KG1 (cell line): Measurements from ENCODE around the gene MED27.
"Not testable (repeated sequence)": the region's sequence is repeated elsewhere in the genome, so short reads cannot be mapped to it uniquely, and the experiment has no call there.

Experiments used
- DNase-seq: peaks from one replicate; lab custom pipeline; 2025; lab: John Stamatoyannopoulos, UW

MED27 gene

DNA sequence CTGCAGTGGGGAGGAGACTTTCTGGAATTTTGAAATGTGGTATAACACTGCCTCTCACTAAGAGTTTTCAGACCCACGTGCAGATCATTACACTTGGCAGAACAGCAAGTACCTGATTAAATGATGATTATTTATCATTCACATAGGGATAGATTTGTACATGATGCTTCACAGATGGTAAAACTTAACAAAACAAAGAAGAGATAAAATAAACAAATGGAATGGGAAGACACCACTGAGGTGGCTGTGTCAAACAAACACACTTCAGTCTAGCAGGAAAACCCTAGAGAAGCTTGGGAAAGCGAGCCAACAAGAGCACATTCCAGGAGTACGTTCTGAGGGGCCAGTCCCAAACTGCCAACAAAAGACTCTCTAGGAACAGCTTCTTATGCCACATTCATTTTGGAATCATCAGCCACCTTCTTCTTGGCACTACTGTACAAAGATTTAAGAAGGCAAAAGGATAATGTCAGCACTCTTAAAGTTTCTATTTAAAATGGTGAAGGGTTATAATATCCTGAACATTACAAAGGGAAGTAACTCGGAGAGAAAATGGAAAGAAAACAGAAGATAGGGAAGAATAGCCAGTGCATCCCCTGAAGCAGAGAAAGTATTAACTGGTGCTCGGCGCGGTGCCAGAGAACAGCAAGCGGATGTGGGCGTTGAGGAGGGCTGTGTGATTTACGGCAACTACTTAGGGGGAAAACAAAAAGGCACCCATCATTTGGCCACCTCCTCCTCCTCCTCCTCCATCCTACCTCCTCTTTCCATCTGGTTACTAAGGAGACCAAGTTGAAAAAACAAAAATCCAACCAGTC, 1.6 kb downstream of the MED27 start:
- DNase-seq = no peak

DNA sequence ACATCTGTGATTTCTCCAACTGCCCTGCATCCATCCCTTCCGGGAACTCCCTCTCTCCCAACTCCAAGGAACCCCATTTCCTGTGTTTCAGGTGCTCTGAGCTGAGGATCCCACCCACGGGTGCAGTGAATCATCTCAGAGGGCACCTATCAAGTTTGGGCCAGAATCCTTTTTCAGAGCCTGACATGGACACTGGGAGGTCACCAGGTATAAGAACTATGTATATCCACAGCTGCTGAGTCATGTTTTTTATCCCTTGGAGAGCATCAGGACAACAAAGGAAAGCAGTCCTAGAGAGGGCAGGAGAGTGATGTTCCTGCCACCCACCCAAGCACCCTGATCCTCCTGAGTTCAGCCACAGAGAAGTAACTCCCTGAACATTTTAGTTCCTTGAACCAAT, 3.8 kb downstream of the MED27 start:
- no peak for DNase-seq

DNA sequence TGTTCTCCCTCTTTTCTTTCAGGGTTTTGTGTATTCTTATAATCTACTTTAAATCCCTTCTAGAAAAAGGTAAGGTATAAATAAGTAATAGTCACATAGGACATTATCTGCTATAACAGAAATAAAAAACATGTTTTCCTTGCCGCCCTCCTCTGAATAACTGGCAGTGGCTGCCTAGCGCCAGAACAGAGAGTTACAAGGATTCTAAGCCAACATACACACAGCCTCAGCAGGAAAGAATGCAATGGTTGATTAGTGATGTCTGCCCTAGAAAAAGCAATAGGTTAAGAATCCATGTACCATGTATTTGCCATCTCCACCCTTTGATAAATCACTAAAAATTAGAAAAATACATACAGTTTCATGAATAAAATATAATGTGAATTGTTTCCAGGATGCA, 4.9 kb downstream of the MED27 start:
- DNase-seq = no peak

DNA sequence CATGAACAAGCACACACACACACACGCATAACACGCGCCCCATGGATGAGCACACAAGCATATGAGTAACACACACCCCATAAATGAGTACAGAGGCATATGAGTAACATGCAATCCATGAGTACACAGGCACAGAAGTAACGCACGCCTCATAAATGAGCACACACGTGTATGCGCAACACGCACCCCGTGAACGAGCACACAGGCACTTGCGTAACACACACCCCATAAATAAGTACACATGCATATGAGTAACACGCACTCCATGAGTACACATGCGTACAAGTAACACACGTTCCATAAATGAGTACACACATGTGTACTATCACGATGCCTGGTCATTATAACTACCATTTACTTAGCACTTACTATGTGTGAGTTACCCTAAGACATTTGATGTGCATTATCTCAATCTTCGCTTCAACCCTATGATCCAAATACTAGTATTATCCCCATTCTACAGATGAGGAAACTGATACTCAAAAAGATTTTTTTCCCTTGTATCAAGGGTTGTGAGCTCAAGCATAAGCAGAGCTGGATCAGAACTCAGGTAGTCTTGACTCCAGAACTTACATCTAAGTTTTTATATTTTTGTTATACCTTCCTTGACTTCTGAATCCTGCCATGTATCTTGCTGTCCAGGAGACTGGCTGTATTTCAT, 7.7 kb downstream of the MED27 start:
- DNase-seq = no peak

DNA sequence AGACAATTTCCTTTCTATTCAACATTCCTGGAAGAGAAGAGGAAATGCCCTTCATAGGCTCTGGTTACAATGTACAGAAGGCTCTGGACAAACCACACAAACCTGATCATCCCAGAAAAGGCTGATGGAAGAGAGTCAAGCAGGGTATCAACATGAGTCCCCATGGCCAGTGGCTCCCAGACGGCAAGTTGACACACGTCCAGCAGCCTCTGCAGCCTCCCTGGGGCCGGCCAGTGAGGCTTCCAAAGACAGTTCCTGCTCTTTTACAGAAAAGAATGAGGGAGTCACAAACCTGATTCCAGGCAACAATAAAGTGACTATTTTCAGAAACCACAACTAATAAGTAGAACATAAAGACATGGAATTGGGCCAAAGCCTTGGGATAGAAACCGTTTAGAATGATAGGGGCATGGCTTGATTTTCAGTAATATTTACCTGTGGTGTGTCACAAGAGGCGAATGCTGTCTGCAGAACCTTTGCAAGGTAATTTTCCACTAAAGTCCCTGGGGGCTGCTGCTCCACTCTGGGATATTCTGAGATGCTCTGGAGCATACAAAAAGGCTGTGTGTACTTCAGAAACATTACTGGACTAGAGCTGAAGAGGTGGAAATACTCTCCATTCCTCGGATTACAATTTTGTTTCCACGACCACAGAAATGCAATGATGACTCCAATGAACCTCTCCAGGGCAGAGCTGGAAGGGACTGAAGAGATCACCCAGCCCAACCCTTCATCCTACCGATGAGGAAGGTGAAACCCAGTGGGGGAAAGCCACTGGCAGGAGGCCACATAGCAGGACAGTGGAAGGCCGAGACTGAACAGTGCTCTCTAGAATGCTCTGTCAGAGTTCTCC, 10.4 kb downstream of the MED27 start:
- DNase-seq = no peak

DNA sequence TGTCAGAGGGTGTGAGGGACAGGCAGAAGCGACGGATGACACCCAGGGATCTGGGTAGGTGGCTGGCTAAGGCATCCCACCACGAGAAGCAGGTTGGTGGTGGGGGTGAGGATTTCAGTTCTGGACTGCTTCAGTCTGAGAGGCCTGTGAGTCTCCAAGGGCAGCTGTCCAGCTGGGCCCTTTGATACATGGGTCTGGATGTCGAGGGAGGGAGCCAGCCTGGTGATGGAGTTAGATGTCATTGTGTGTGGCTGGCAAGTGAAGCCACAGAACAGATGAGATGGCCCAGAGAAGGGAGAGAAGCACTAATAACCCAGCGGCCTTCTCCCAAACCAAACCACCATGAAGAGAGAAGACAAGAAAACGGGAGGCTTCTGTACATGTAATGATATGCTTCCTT, 11.1 kb downstream of the MED27 start:
- DNase-seq = no peak

DNA sequence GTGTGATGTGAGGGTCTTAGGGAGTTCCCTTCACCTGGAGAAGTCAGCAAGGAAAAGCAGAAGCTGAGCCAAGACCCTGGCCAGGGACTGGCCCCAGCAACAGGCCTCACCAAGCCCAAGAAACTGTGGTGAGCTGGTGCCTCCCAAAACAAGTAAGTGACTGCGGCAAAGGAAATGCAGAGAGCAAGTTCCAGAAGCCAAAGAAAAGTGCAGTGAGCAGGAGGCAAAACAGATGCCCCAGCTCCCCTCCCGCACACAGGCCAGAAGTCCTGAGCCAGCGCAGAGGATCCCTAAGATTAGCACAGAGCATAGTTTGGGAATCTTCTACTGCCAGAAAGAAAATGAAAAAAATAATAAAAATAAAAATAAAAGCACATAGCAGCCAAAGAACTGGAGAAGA, 13.2 kb downstream of the MED27 start:
- no peak for DNase-seq

DNA sequence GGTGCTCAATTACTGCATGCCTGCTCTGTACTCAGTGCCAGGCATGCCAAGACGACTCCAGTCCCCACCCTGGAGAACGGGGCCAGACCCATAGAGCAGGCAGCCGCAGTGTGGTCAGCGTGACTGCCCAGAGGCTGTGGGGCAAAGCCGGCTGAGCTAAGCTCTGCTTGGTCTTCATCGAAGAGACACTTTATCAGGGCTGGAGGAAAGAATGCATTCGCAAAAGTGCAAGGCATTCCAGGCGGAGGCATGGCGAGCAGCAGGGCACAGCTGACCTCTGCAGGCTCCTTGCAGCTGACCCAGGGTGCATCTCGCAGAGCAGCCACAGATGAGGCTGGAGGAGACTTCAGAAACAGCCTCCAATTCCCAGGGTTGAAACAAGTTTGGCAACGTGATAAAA, 13.6 kb downstream of the MED27 start:
- DNase-seq = no peak

DNA sequence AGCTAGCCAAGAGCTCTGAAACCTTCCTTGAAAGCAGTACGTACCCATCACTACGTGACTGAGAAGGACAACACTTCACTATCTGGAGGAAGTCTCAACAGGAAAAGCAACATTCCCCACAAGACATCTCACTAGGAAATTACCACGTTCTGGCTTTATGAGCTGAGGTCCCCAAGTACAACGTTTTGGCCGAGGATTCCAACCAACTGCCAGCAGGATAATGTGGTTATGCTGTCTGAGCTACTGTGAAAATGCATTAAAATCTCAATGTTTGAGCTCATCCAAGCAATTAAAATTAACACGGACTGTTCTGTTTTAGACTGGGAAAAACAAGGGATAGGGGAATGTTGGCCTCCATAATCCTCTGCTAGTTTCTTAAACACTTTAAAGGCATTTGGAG, 16.4 kb downstream of the MED27 start:
- DNase-seq = no peak

DNA sequence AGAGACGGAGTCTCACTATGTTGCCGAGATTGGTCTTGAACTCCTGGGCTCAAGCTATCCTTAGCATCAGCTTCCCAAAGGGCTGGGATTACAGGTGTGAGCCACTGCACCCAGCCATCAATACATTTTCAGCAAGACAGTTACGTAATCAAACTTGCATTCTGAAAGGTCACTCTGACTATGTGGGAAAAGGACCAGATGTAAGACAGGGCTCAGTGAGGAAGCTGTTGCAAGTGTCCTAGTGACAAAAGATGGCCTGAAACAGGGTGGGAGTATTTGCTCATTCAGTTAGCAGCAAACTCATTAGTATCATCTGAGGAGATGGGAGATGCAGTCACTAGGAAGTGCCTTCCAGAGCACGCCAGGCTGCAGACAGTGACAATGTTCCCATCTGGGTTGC, 16.9 kb downstream of the MED27 start:
- no peak for DNase-seq

DNA sequence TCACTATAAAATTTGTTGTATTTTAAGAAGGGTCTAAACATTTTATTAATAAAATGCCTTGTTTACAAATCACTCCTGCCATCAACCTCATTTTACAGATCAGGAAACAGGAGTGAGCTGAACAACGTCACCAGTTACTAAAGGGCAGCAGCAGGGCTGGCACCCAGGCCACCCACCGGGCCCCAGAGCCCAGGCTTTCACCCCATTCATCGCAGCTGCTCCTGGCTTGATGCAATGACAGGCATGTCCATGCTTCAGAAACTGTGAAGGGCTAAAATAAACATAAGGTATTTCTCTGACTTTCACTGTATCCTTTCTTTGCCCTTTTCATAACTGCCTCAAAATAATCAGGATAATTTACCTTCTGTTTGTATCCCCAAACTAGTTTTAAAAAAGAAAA, 18.1 kb downstream of the MED27 start:
- DNase-seq = no peak

DNA sequence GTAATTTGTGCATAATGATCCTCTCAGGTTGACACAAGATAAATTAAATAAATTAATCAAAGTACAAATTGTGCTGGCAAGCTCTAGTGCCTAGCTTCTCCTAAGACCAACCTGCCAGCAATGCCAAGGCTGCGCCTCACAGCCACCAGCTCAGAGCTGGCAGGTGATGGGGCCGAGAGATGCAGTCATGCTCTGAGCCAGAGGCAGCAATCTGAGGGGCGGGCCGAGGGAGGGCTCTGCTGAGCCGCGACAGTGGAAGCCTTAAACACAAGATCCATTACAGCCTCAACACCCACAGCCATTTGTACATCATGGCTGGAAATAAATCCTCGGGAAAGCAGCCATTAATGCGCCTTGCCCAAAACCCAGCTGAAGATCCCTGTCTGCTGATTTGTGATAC, 20.3 kb downstream of the MED27 start:
- no peak for DNase-seq

DNA sequence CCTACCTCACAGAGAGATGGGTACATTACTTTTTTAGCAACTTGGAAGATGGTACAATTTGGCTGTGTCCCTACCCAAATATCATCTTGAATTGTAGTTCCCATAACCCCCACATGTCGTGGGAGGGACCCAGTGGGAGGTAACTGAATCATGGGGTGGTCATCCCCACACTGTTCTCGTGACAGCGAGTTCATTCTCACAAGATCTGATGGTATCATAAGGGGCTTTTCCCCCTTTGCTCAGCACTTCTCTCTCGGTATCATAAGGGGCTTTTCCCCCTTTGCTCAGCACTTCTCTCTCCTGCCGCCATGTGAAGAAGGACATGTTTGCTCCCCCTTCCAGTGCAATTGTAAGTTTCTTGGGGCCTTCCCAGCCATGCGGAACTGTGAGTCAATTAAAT, 21.4 kb downstream of the MED27 start:
- DNase-seq = not testable (repeated sequence)

DNA sequence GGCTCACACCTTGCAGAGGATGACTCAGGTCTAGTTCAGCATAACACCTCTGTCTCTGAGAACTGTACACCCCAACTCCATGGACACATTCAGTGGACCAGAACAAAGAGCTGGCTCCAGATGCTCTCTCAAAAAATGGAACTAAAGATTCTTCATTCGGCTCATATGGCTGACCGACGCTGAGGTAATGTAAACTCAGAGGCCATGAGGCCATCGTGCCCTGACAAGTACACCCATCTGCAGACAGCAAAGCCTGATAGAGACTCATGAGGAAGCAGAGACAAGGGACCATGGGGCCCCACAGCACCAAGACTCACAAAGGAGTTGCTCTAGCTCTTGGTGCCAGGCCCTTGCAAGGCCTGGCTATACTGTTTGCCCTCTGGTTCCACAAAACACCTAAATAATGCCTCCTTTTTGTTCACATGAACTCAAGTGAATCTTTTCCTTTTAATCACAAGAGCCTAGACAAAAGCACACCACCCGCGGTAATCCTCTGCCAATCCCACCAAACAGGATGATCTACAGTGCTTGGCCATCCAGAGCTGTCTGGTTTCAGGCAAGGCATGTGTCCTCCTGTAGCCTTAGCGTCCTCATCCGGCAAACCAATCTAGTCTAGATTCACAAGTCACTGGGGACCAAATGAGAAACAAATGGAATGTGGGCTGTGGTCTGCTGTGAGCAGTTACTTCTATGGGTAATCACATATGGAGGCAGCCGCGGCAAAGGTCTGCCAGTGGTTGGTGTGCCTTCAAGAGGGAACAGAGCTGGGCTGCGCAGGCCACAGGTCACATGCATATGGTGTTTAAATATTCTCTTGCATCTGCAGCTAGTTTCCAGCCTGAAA, 22.7 kb downstream of the MED27 start:
- no peak for DNase-seq

DNA sequence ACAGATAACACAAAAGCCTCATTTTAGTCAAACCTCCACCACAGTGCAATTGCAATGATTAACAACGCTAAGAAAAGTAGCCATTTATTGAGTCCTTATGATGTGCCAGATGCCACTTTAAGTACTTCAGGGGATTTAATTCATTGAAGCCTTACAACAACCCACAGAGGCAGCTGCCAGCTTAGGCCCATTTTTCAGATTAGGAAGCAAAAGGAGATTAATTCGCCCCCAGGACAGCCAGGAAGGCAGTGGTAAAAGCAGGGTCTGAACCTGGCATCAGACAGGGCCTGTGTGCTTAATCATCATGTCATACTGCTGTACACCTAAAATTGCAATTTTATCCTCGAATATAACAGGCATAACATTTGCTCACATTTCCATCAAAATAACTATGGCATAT, 23.9 kb downstream of the MED27 start:
- no peak for DNase-seq

DNA sequence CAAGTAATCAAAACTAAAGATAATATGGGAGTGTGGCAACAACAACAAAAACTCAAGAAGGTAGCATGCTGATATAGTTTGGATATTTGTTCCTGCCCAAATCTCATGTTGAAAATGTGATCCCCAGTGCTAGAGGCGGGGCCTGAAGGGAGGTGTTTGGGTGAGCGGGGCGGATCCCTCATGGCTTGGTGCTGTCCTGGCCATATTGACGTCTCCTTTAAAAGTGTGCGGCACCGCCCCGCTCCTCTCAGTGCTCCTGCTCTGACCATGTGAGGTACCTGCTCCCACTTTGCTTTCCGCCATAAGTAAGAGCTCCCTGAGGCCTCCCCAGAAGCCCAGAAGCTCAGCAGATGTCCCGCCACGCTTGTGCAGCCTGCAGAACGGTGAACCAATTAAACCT, 25.6 kb downstream of the MED27 start:
- DNase-seq = no peak

DNA sequence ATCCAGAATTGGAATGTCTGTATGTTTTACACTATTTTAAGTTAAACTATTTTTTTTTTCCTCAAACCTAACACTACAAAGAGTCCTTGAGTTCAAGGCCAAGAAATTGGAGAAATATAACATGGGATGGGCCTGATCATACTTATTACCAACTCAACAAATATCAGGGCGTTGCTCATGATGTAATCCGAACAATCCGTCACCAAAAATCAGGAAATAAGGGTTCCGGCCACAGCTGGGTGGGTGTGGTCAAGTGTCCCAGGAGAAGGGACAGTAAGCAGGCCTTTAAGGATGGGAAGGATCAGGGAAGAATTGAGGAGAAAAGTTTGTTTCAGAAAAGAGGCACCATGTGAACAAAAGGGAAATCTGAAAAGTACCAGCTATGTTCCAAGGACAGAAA, 29.8 kb downstream of the MED27 start:
- no peak for DNase-seq

DNA sequence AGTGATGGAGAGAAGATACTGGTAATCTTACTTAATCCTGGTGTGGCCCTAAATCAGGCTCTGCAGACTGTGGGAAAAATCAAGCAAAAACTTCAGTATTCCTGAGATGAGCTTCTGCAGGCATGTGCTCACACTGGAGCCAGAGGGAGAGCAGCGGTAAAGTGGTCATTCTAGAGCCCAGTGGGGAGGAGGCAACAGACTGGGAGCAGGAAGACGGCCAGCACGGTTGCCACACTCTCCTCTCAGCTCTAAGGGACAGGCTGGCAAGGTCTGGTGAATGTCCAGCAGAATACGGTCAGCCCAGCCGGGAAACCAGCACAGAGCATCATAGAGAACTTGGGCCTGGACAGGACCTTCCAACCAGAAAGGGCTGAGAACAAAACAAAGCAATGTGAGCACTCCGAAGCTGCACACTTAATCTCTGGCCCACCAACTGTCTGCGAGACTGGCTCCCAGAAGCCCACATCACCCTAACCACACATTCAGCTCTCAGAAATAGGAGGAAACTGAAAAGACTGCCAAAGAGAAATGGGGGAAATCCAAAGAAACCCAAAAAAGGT, 30.3 kb downstream of the MED27 start:
- DNase-seq = no peak

DNA sequence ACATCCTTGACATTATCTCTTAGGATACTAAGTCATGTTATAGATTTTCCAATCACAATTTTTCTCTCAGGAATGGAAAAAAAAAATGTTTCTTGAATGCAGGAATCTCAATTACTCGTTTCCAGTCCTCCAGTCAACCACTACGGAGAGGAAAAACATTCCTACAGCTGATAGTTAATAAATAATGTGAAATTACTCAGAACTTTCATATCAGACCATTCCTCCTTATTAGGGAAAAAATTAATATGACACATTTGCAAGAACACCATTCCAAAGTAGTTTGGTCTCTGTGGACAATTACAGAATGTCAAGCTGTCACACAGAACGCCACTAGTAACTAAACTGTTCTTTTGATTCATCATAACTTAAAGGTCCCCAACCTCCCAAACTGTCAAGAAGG, 31.5 kb downstream of the MED27 start:
- no peak for DNase-seq

DNA sequence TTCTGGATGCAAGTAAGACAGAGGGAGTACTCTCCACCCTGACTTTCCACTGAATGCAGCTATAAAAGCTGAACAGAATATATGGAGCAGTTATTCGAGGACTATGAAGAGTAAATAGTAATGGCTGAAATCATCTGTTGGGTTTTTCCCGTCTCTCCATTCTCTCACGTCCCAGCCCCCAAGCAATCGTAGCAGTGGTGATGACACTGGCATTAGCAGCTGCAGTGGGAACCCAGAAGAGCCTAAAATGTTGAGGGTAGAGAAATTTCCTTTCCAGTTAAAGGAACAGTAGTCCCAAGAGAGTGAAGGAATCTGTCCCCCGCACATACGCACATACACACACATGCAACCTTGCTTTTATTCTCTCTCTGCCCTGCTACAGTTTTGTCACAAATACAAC, 33.2 kb downstream of the MED27 start:
- no peak for DNase-seq

DNA sequence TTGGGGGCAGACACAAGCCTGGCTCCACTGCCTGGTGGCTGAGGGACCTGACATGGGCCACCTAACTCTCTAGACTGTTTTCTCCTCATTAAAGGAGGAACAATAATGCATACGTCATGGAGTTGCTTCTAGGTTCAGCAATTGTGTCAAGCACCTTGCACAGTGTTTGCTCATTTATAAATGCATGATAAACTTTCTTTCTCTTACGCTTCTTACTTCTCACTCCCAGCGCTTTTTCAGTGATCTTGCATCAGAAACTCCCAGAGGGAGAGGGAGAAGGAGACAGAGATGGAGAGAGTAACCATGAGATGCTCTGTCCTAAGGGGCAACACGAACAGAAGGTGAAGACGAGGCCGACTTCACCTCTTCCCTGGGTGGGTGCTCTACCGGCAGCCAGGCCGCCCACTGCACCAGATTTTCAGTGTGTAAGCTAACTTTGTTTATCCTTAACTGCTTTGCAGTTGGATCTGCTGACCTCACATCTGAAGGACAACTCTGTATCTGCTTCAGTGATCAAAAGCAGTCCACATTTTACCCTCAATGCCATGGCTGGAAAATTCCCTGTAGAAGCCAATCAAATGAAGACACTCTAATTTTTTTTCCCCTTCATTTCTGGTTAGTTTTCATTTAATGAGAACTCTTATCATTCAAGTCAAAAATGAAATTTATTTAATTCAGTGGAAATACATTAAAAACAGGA, 35.3 kb downstream of the MED27 start:
- DNase-seq = no peak
